ENCODE measurements around the gene SFSWAP. TPM values are rescaled to one million over a fixed set of nuclear protein-coding genes. Genes with fewer than 3 reads are reported as not detected.

Gene SFSWAP
- total and polyA plus RNA-seq, 2 of the 13 experiments (the other 11 are each of a cell fraction or from before 2014, with no cell fraction given), result 17.1 to 27.7 TPM

DNA sequence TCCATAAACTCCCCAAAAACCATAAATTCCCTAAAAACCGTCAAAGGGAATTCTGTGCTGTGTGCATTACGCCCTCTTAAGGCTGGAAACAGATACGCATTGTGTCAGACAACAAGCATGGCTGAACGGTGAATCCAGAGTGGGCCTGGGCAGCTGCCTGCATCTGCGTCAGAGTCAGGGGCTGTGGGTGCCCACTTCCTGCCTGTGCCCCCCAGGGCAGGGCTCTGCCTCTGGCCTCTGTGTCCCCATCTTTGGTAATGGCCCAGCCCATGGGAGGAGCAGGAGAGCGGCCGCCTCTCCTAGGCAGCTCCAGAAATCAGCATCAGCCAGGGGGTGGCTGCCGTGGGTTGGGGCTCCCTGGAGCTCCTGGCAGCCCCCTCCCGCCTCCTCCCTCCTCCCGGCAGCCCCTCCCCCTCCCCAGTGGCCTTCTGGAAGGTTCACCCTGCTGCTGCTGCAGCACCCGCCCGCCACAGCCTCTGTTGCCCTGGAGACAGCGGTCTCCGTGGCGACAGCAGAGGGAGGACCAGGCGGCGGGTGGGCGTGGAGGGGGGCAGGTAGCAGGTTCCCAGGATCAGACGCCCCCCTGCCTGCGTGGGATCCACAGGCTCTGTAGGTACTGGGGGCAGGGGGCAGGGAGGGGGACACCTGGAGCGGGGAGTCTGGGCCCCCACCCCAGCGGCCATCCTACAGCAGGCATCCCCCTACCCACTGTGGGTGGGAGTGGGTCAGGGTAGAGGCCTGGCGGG is 123.2 kb downstream of the SFSWAP start (continued):
- TF ChIP-seq ZNF577 (CRISPR knock-in tag; IDR thresholded peaks at IDR 0.05; ENCODE audit: borderline replicate concordance, low read depth) (no peak), ZNF615 (CRISPR knock-in tag; IDR thresholded peaks at IDR 0.05; ENCODE audit: borderline replicate concordance) (no peak)
- TF ChIP-seq, protein P1, sequence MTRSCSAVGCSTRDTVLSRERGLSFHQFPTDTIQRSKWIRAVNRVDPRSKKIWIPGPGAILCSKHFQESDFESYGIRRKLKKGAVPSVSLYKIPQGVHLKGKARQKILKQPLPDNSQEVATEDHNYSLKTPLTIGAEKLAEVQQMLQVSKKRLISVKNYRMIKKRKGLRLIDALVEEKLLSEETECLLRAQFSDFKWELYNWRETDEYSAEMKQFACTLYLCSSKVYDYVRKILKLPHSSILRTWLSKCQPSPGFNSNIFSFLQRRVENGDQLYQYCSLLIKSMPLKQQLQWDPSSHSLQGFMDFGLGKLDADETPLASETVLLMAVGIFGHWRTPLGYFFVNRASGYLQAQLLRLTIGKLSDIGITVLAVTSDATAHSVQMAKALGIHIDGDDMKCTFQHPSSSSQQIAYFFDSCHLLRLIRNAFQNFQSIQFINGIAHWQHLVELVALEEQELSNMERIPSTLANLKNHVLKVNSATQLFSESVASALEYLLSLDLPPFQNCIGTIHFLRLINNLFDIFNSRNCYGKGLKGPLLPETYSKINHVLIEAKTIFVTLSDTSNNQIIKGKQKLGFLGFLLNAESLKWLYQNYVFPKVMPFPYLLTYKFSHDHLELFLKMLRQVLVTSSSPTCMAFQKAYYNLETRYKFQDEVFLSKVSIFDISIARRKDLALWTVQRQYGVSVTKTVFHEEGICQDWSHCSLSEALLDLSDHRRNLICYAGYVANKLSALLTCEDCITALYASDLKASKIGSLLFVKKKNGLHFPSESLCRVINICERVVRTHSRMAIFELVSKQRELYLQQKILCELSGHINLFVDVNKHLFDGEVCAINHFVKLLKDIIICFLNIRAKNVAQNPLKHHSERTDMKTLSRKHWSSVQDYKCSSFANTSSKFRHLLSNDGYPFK (CRISPR knock-in tag; IDR thresholded peaks at IDR 0.05; ENCODE audit: borderline replicate concordance), result no peak

DNA sequence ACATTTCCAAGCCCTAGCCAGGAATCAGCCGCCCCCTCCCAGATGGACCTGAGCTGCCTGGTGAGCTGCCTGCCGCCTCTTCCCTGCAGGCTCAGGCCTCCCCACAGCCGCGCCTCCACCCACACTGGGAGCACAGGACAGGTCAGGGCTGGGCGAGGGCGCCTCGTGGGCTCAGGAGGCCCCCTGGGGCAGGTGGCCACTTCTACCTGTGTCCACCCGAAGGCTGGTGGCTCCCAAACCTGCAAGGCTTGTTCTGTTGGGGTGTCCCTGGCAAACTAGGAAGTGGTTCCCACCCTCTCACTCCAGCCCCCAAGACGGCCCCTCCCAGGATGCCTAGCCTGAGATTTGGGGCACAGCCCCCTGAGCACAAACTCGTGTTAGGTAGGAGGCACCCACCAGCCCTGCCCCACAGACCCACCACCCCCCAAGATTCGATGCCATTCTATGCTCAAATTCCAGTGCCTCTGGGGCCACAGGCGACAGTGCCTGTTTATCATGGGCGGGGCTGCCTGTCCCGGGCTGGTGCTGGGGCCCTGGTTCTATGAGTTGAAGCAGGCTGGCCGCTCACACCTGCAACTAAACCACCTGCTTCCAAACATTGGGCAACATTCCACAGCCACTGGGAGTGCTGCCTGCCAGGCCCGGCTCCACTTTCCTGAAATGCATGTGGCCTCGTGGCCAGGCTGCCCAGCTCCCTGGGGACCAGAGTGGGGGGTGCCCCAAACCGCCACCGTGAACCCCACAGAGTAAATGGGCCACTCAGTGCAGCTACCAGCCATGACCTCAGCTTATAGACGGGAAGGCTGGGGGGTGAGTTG is 124.1 kb downstream of the SFSWAP start:
- Histone ChIP-seq H3K36me3 (replicated peaks in 1 of 2; ENCODE audit: control insufficient read depth in 1 of 2, insufficient read depth in 2 of 2, low read length in 2 of 2) (no peaks in the 10 kb centered on the region), H3K79me2 (ENCODE audit: insufficient read depth, low read length) (no peaks in the 10 kb centered on the region), H3K9me3 (ENCODE audit: low read length) (no peaks in the 10 kb centered on the region), H3K4me1 (ENCODE audit: insufficient read depth, low read length) (peaks cover 38% of the 10 kb centered on the region), H3K9ac (ENCODE audit: insufficient read depth, low read depth, low read length) (no peak overlapping the region), H3K4me3 (replicated peaks in 1 of 3; ENCODE audit: insufficient read depth in 1 of 3, low read depth in 2 of 3, low read length in 3 of 3) (peak overlapping the region in 1 of 3 experiments; percentile 40; a peak in 1 of 6 replicates), H2AFZ (ENCODE audit: low read length) (no peak overlapping the region), H3K27ac (ENCODE audit: extremely low read length, insufficient read depth, low read length) (no peak overlapping the region), H3K27me3 (ENCODE audit: control insufficient read depth in 1 of 2, insufficient read depth in 2 of 2, low read length in 2 of 2) (peaks cover 3 to 24% of the 10 kb centered on the region in 2 experiments), H4K20me1 (ENCODE audit: insufficient read depth, low read length) (no peaks in the 10 kb centered on the region), H3K4me2 (ENCODE audit: low read depth, low read length) (peak overlapping the region; percentile 26; the same call in 1 of the 2 replicates)
- BruUV-seq (replicated peaks), result no TSS peak
- FAIRE-seq (no peak), ATAC-seq (no peak), DNase-seq (ENCODE audit: low spot score) (no peak)
- WGBS (ENCODE audit: low lambda C conversion rate), result 24% methylated on average over 11 of the region's 20 CpGs
- POLR2A ChIA-PET, result interaction anchor here (1.8 kb wide), 1 partner anchor 25 kb away, joined by 4 read pairs; no protein-coding TSS in a partner anchor
- intact Hi-C loops (cut with micrococcal nuclease; ENCODE audit: unreplicated experiment), result loop anchor here (10.0 kb wide), 4 partner anchors 60 to 730 kb away; partner anchors contain the start of genes PUS1 and ULK1
- in situ Hi-C loops (cut with HindIII; ENCODE audit: extremely low pct_ligation_motif_present, low pct_unique_long_range_greater_than_20kb), result loop anchor here (10.0 to 25.0 kb wide), 2 partner anchors 220 to 723 kb away; no protein-coding TSS in a partner anchor
- CTCF ChIA-PET (ENCODE audit: low intra/inter-chr PET ratio, low total read pairs), result interaction anchor here (1.6 kb wide), 1 partner anchor 166 kb away, joined by 6 read pairs; no protein-coding TSS in a partner anchor
- TF ChIP-seq SP1 (IDR thresholded peaks at IDR 0.05) (no peak), SP1 (CRISPR knock-in tag; IDR thresholded peaks at IDR 0.05) (no peak), ZNF460 (CRISPR knock-in tag; IDR thresholded peaks at IDR 0.05; ENCODE audit: borderline replicate concordance) (no peak), MTF1 (CRISPR knock-in tag; IDR thresholded peaks at IDR 0.05) (no peak), GABPA (IDR thresholded peaks at IDR 0.05; ENCODE audit: low read depth, low read length) (no peak), GABPA (CRISPR knock-in tag; IDR thresholded peaks at IDR 0.05; ENCODE audit: low read depth) (no peak), DPF2 (CRISPR knock-in tag; IDR thresholded peaks at IDR 0.05; ENCODE audit: borderline replicate concordance, low read depth) (no peak), AGO1 (IDR thresholded peaks at IDR 0.05; ENCODE audit: low read depth, low read length, poor library complexity, severe bottlenecking) (no peak)
- TF ChIP-seq, protein P2, sequence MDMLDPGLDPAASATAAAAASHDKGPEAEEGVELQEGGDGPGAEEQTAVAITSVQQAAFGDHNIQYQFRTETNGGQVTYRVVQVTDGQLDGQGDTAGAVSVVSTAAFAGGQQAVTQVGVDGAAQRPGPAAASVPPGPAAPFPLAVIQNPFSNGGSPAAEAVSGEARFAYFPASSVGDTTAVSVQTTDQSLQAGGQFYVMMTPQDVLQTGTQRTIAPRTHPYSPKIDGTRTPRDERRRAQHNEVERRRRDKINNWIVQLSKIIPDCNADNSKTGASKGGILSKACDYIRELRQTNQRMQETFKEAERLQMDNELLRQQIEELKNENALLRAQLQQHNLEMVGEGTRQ (IDR thresholded peaks at IDR 0.05; ENCODE audit: low read depth, low read length), result no peak
- TF ChIP-seq, protein P2 (CRISPR knock-in tag; IDR thresholded peaks at IDR 0.05; ENCODE audit: borderline replicate concordance), result no peak
